Fibroblast of lung (primary cell): Measurements from ENCODE around the gene IMMP2L. TPM values are rescaled to one million over a fixed set of nuclear protein-coding genes. Genes with fewer than 3 reads are reported as not detected.

Source experiments
- DNase-seq, 2 donors: peaks; one replicate each; pipeline versions ENCODE4 v3.0.0 to v3.0.0-alpha.2; 2010; ENCODE audit warnings: low read depth in 2 of 2
- H2AFZ ChIP-seq: 2 replicates; pipeline ENCODE4 v1.5.1; 2012; ENCODE audit warnings: low read length, control low read depth, inconsistent platforms
- H3K27ac ChIP-seq: 2 replicates; pipeline ENCODE4 v1.5.1; 2011; ENCODE audit warnings: low read length, control low read depth; ENCODE audit not compliant: insufficient read depth
- H3K27me3 ChIP-seq: 2 replicates; pipeline ENCODE4 v1.5.1; 2011; ENCODE audit warnings: mild to moderate bottlenecking, low read length; ENCODE audit not compliant: control insufficient read depth, insufficient read depth
- H3K36me3 ChIP-seq: 2 replicates; pipeline ENCODE4 v1.5.1; 2011; ENCODE audit warnings: low read length; ENCODE audit not compliant: control insufficient read depth, insufficient read depth
- H3K4me1 ChIP-seq: 2 replicates; pipeline ENCODE4 v1.5.1; 2011; ENCODE audit warnings: low read length; ENCODE audit not compliant: control insufficient read depth, insufficient read depth; ENCODE audit errors: extremely low read depth
- H3K4me2 ChIP-seq: 2 replicates; pipeline ENCODE4 v1.5.1; 2011; ENCODE audit warnings: low read length, control low read depth; ENCODE audit not compliant: insufficient read depth; ENCODE audit errors: extremely low read depth
- H3K4me3 ChIP-seq, 4 experiments: fragments of 200-600 bp in 1 of 4; sonication (generic) in 1 of 4; replicated peaks in 1 of 4; 2 replicates each; pipeline ENCODE4 v1.5.1; 2011 to 2016; ENCODE audit warnings: low read length in 4 of 4, low read depth in 3 of 4, mild to moderate bottlenecking in 3 of 4, control low read depth in 2 of 4, inconsistent platforms in 1 of 4, mixed read lengths in 1 of 4; ENCODE audit not compliant: insufficient read depth in 1 of 4; ENCODE audit errors: control extremely low read depth in 1 of 4
- H3K79me2 ChIP-seq: 2 replicates; pipeline ENCODE4 v1.5.1; 2012; ENCODE audit warnings: mild to moderate bottlenecking, low read length, inconsistent platforms; ENCODE audit not compliant: control insufficient read depth, insufficient read depth
- H3K9ac ChIP-seq: 2 replicates; pipeline ENCODE4 v1.5.1; 2011; ENCODE audit warnings: mild to moderate bottlenecking, low read length, control low read depth; ENCODE audit not compliant: insufficient read depth
- H3K9me3 ChIP-seq: 2 replicates; pipeline ENCODE4 v1.5.1; 2012; ENCODE audit warnings: low read depth, low read length; ENCODE audit not compliant: control insufficient read depth, insufficient read depth
- H4K20me1 ChIP-seq: 2 replicates; pipeline ENCODE4 v1.5.1; 2011; ENCODE audit warnings: low read length; ENCODE audit not compliant: control insufficient read depth, insufficient read depth; ENCODE audit errors: extremely low read depth
- EZH2 ChIP-seq: IDR thresholded peaks from 2 replicates; pipeline ENCODE4 v1.5.1; 2012; ENCODE audit warnings: low read length, control low read depth, mild to moderate bottlenecking; ENCODE audit errors: missing control alignments
- polyA plus RNA-seq, 2 donors: library from polyadenylated mRNA; depleted of rRNA in 1 of 2; stranded (reverse) in 1 of 2; unstranded in 1 of 2; fragments of >200 nt; gene quantifications; 2 replicates each; pipeline ENCODE4 v1.2.1, GENCODE V29; 2011 to 2012; ENCODE audit warnings: missing spikeins in 1 of 2
- total RNA-seq: library from RNA; depleted of rRNA; stranded (reverse); fragments of >200 nt; gene quantifications from 2 replicates; pipeline ENCODE4 v1.2.1, GENCODE V29; 2014
- TF ChIP-seq, protein P1 (sequence below), 2 donors: IDR thresholded peaks in 1 of 2; conservative IDR thresholded peaks in 1 of 2; 1 replicate in 1 of 2; 2 replicates in 1 of 2; pipeline ENCODE4 v1.5.1; 2011 to 2012; ENCODE audit warnings: low read length in 2 of 2, control low read depth in 1 of 2, inconsistent platforms in 1 of 2, low read depth in 1 of 2, mild to moderate bottlenecking in 1 of 2

IMMP2L gene
- total and polyA plus RNA-seq, 2 donors (not counting 1 experiment from before 2014, with no cell fraction given) = 6.9 to 14.4 TPM

DNA sequence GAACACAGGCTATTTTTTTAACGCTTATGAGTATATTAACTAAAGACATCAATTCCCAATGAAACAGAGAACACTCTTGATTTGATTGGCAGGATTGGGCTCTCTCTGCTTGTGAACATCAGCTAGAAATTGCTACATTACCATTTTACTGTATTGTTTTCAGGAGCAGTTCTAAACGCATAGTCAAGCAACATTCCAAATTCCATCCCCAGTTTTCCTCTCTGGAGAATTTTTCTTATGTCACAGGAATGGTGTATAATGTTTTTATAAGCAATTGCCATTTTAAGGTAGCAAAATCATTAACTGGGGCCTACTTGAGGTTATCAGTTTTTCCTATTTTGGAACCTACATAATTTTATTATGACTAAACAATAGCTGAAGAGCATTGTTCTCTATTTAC lies 748.3 kb downstream of the IMMP2L start:
- no peak overlapping the region for H2AFZ ChIP-seq
- H3K9ac ChIP-seq = no peak overlapping the region
- no peaks in the 10 kb centered on the region for H3K4me1 ChIP-seq
- H3K4me2 ChIP-seq = no peak overlapping the region
- no peaks in the 10 kb centered on the region for H3K79me2 ChIP-seq
- no peak for TF ChIP-seq EZH2
- TF ChIP-seq, protein P1, sequence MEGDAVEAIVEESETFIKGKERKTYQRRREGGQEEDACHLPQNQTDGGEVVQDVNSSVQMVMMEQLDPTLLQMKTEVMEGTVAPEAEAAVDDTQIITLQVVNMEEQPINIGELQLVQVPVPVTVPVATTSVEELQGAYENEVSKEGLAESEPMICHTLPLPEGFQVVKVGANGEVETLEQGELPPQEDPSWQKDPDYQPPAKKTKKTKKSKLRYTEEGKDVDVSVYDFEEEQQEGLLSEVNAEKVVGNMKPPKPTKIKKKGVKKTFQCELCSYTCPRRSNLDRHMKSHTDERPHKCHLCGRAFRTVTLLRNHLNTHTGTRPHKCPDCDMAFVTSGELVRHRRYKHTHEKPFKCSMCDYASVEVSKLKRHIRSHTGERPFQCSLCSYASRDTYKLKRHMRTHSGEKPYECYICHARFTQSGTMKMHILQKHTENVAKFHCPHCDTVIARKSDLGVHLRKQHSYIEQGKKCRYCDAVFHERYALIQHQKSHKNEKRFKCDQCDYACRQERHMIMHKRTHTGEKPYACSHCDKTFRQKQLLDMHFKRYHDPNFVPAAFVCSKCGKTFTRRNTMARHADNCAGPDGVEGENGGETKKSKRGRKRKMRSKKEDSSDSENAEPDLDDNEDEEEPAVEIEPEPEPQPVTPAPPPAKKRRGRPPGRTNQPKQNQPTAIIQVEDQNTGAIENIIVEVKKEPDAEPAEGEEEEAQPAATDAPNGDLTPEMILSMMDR (conservative IDR thresholded peaks at IDR 0.05 in 1 of 2, IDR thresholded peaks at IDR 0.05 in 1 of 2; ENCODE audit: low read depth in 1 of 2, low read length in 2 of 2) = no peak
- no peaks in the 10 kb centered on the region for H3K9me3 ChIP-seq
- H4K20me1 ChIP-seq = no peaks in the 10 kb centered on the region
- H3K36me3 ChIP-seq = no peaks in the 10 kb centered on the region
- no peak for DNase-seq
- no peak overlapping the region for H3K4me3 ChIP-seq
- no peak overlapping the region for H3K27ac ChIP-seq
- H3K27me3 ChIP-seq = no peaks in the 10 kb centered on the region

DNA sequence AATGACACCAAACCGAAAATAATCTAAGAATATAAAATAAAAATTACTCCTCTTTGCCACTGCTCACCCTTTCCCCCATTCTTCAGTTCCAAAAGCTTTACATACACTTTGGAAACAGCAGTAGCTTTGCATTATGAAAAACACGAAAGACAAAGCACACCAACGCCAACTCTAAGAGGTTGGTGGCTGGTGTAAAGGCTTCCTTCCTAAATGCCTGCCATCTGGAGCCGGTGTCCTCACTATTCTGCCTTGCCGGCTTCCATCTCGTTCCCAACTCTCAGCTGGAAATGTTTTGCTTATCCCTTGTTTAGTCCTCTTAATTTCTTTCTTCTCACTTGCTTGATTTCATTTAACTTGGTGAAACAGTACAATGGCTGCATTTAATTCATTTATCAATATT lies 752.5 kb downstream of the IMMP2L start:
- Histone ChIP-seq H2AFZ (no peak overlapping the region), H3K9ac (no peak overlapping the region), H3K27me3 (no peaks in the 10 kb centered on the region), H3K4me2 (no peak overlapping the region), H3K27ac (no peak overlapping the region), H3K4me1 (no peaks in the 10 kb centered on the region), H3K36me3 (no peaks in the 10 kb centered on the region), H3K79me2 (no peaks in the 10 kb centered on the region), H4K20me1 (no peaks in the 10 kb centered on the region), H3K9me3 (no peaks in the 10 kb centered on the region), H3K4me3 (no peak overlapping the region)
- no peak for DNase-seq
- TF ChIP-seq, protein P1 (conservative IDR thresholded peaks at IDR 0.05 in 1 of 2, IDR thresholded peaks at IDR 0.05 in 1 of 2; ENCODE audit: low read depth in 1 of 2, low read length in 2 of 2) = no peak
- TF ChIP-seq EZH2 = no peak

DNA sequence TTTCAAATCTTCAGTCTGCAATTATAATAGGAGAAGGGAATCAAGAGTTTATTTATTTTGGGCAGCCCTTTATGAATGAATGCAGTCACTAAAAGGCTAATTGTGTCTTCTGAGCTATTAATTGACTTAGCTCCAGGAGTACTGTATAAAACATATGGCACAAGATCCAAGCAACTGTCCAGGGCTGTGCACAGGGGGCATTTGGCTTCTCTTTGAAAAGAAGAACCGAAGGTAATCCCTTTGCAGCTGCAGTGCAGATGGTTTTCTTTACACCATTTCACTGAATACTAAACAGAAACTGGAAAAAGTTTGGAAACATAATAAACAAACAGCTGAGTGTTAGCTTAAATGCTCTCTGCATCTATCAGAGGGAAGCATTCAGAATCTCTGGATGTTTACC lies 753.9 kb downstream of the IMMP2L start:
- no peak overlapping the region for H3K9ac ChIP-seq
- H3K27ac ChIP-seq = no peak overlapping the region
- no peak overlapping the region for H3K4me3 ChIP-seq
- H3K4me1 ChIP-seq = no peaks in the 10 kb centered on the region
- TF ChIP-seq EZH2 = no peak
- TF ChIP-seq, protein P1 (conservative IDR thresholded peaks at IDR 0.05 in 1 of 2, IDR thresholded peaks at IDR 0.05 in 1 of 2; ENCODE audit: low read depth in 1 of 2, low read length in 2 of 2) = no peak
- H3K36me3 ChIP-seq = no peaks in the 10 kb centered on the region
- no peaks in the 10 kb centered on the region for H3K9me3 ChIP-seq
- no peaks in the 10 kb centered on the region for H3K79me2 ChIP-seq
- no peak for DNase-seq
- H3K27me3 ChIP-seq = no peaks in the 10 kb centered on the region
- H2AFZ ChIP-seq = no peak overlapping the region
- H4K20me1 ChIP-seq = no peaks in the 10 kb centered on the region
- H3K4me2 ChIP-seq = no peak overlapping the region
